GM08714 (cell line): ENCODE results near the gene DRC7.
"Not testable (repeated sequence)": the region's sequence is repeated elsewhere in the genome, so short reads cannot be mapped to it uniquely, and the experiment has no call there.

Experiments
- H3K4me3 ChIP-seq: fragments of 200-500 bp; sonication (Bioruptor generic); 2 replicates; pipeline ENCODE4 v1.5.1; 2014; ENCODE audit warnings: mild to moderate bottlenecking, low read length, inconsistent platforms
- ZNF274 ChIP-seq: IDR thresholded peaks from 2 replicates; pipeline ENCODE4 v1.6.1; 2012; ENCODE audit warnings: mild to moderate bottlenecking, low read depth, low read length

DRC7 gene

DNA sequence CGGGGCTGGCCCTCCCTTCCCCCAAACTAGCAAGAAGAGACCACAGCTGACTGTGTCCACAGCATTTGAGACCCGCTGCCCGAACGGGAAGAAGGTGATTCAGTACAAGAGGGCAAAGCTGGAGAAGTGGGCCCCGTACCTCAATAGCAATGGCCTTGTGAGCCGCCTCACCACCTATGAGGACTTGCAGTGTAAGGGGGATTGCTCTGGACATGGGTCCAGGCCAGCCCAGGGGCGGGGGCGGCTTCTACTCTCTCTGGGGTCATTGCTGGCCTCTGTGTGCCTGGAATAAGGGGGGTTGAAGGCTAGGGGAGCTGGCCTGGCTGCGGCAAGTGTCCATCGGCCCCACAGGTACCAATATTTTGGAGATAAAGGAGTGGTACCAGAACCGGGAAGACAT, 28.0 kb downstream of the DRC7 start:
- H3K4me3 ChIP-seq = no peak overlapping the region
- no peak for TF ChIP-seq ZNF274

DNA sequence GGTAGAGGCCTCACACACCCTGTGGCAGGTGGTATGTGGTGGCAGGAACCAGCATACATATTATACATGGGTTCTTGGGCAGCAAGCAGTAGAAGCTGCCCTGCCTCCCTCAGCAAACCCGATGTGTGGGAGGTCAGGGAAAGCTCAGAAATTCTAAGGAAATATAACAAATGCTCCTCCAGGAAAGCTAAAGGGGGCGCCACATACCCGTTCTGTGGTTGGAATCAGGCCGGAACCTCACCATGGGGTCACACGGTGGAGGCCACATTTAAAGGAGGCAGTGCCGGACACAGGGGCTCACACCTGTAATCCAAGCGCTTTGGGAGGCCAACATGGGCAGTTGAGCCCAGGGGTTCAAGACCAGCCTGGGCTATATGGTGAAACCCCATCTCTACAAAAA, 28.6 kb downstream of the DRC7 start:
- no peak for TF ChIP-seq ZNF274
- H3K4me3 ChIP-seq = no peak overlapping the region

GRCh38 chr16:57724531-57724930, 29.9 kb downstream of the DRC7 start:
- no peak overlapping the region for H3K4me3 ChIP-seq
- TF ChIP-seq ZNF274 = no peak

GRCh38 chr16:57725151-57725550, 30.5 kb downstream of the DRC7 start:
- no peak overlapping the region for H3K4me3 ChIP-seq
- no peak for TF ChIP-seq ZNF274

GRCh38 chr16:57725554-57725953, 30.9 kb downstream of the DRC7 start:
- no peak for TF ChIP-seq ZNF274
- no peak overlapping the region for H3K4me3 ChIP-seq

DNA sequence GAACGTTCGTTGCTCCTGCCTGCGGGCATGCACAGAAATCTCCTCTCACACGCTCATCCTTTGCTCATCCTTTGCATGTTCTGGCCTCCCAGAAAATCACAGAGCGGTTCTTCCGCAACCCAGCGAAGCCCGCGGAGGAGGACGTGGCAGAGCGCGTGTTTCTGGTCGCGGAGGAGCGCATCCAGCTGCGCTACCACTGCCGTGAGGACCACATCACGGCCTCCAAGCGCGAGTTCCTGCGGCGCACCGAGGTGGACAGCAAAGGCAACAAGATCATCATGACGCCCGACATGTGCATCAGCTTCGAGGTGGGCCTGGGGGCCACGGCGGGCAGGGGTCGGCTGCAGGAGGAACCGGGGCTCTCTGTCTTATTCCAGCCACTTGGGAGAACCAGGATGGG, 31.4 kb downstream of the DRC7 start:
- no peak overlapping the region for H3K4me3 ChIP-seq
- no peak for TF ChIP-seq ZNF274

GRCh38 chr16:57726433-57726947, 31.9 kb downstream of the DRC7 start:
- no peak for TF ChIP-seq ZNF274
- no peak overlapping the region for H3K4me3 ChIP-seq

- H3K4me3 ChIP-seq = no peak overlapping the region
- no peak for TF ChIP-seq ZNF274
Observed at GRCh38 chr16:57727610-57728009, 33.0 kb downstream of the DRC7 start.

DNA sequence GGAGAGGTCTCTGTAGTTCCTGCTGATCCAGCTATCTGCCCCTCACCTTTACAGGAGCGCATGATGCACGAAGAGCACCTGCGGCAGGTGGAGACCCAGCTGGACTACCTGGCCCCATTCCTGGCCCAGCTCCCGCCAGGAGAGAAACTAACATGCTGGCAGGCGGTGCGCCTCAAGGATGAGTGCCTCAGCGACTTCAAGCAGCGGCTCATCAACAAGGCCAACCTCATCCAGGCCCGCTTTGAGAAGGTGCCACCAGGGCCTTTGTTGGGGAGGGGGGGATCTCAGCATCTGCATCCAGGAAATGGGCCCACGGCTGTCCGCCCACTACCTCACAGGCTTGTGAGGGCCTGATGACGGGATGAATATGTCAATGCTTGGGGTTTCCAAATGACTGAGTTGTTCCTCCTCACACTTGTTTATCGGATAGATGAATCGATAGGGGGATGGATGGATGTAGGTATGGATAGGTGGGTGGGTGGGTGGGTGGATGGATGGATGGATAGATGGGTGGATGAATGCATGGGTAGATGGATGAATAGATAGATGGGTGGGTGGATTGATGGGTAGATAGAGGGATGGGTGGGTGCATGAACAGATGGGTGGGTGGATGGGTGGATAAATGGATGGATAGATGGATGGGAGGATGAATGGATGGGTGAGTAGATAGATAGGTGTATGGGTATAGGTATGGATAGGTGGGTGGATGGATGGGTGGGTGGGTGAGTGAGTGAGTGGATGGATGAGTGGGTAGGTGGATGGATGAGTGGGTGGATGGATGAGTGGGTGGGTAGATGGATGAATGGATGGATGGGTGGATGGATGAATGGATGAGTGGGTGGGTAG, 34.0 kb downstream of the DRC7 start:
- no peak overlapping the region for H3K4me3 ChIP-seq
- TF ChIP-seq ZNF274 = no peak

DNA sequence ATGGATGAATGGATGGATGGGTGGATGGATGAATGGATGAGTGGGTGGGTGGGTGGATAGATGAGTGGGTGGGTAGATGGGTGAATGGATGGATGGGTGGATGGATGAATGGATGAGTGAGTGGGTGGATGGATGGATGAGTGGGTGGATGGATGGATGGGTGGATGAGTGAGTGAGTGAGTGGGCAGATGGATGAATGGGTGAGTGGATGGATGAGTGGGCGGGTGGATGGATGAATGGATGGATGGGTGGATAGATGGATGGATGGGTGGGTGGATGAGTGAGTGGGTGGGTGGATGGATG, 34.5 kb downstream of the DRC7 start:
- H3K4me3 ChIP-seq = no peak overlapping the region
- no peak for TF ChIP-seq ZNF274

- H3K4me3 ChIP-seq = not testable (repeated sequence)
Observed at GRCh38 chr16:57729852-57730251, 35.2 kb downstream of the DRC7 start.

- no peak for TF ChIP-seq ZNF274
- H3K4me3 ChIP-seq = no peak overlapping the region
Observed at GRCh38 chr16:57730771-57731730, 36.4 kb downstream of the DRC7 start.

- no peak for TF ChIP-seq ZNF274
- no peak overlapping the region for H3K4me3 ChIP-seq
Observed at GRCh38 chr16:57732037-57732436, 37.4 kb downstream of the DRC7 start.

DNA sequence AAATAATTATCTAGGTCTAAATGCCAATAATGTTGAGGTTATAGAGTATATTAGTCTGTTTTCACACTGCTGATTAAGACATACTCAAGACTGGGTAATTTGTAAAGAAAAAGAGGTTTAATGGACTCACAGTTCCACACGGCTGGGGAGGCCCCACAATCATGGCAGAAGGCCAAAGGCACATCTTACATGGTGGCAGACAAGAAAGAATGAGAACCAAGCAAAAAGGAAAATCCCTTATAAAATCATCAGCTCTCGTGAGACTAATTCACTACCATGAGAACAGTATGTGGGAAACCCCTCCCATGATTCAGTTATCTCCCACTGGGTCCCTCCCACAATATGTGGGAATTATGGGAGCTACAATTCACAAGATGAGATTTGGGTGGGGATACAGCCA, 38.1 kb downstream of the DRC7 start:
- no peak overlapping the region for H3K4me3 ChIP-seq
- TF ChIP-seq ZNF274 = no peak
